Measurements from ENCODE around the gene TMEM72. TPM values are rescaled to one million over a fixed set of nuclear protein-coding genes. Genes with fewer than 3 reads are reported as not detected.

Gene TMEM72
- total and polyA plus RNA-seq, 2 experiments from 2014 or later = not detected

DNA sequence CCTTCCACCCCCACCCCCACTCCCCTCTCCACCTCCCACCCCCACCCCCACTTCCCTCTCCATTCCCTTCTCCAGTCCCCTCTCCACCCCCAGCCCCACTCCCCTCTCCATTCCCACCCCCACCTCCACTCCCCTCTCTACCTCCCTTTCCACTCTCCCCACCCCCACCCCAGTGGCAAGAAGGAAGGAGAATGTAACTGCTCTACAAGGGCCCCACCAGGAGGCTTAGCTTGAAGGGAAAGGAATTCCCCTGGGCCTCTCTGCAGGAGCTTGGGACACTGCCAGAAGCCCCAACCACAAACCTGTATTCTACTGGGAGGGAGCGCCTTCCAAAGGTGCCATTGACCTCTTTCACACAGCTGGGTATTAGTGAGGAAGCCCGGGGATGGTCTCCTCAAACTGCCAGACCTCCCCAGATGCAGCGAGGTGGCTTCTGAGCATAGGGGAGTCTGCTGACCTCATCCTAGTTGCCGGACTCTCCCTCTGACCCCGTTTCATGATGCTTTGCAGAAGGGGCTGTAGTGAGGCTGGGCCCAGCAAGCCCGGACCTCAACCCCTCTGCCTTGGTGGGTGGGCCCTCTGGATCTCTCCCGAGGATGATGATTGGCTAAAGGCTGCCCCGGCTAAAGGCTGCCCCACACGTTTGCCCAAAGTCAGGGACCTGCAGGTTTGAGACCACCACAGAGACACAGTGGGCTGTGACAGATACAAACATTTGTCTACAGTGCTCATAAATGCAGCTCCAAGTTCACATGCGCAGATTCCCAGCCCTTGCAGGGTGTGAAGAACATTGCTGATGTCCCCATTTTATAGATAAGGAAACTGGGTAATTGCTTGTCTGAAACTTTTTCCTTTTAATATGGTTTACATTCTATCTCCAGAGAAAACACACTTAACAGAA, 64.5 kb downstream of the TMEM72 start:
- no peak overlapping the region for H3K27ac Mint-ChIP-seq
- peak overlapping the region; percentile 70 for H3K4me3 ChIP-seq
- no peaks in the 10 kb centered on the region for H3F3A ChIP-seq (replicated peaks; ENCODE audit: low read depth)
- DNase-seq (ENCODE audit: low spot score) (peak; percentile 78), ATAC-seq (peak; percentile 18)
- peak overlapping the region; percentile 78 for H3K4me2 ChIP-seq
- no peaks in the 10 kb centered on the region for H3K79me2 ChIP-seq (replicated peaks; ENCODE audit: insufficient read depth)
- H3K4me3 Mint-ChIP-seq = peak overlapping the region; percentile 63
- H4K20me1 ChIP-seq (replicated peaks; ENCODE audit: insufficient read depth) = no peaks in the 10 kb centered on the region
- H3K27me3 Mint-ChIP-seq (ENCODE audit: insufficient read depth, low read depth, poor library complexity) = peaks cover 17% of the 10 kb centered on the region
- no peaks in the 10 kb centered on the region for H3K9me2 ChIP-seq (ENCODE audit: insufficient read depth)
- H3K27me3 ChIP-seq (ENCODE audit: insufficient read depth) = no peaks in the 10 kb centered on the region
- 0 out of 2 replicates have a peak overlapping the region, but pooled peaks have one; percentile 59 for H2AFZ ChIP-seq
- no peaks in the 10 kb centered on the region for H3K36me3 ChIP-seq (ENCODE audit: insufficient read depth)
- peaks cover 16% of the 10 kb centered on the region for H3K36me3 Mint-ChIP-seq (ENCODE audit: low read depth)
- TF ChIP-seq, protein P1, sequence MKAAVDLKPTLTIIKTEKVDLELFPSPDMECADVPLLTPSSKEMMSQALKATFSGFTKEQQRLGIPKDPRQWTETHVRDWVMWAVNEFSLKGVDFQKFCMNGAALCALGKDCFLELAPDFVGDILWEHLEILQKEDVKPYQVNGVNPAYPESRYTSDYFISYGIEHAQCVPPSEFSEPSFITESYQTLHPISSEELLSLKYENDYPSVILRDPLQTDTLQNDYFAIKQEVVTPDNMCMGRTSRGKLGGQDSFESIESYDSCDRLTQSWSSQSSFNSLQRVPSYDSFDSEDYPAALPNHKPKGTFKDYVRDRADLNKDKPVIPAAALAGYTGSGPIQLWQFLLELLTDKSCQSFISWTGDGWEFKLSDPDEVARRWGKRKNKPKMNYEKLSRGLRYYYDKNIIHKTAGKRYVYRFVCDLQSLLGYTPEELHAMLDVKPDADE (IDR thresholded peaks at IDR 0.05) = no peak
- TF ChIP-seq, protein P2, sequence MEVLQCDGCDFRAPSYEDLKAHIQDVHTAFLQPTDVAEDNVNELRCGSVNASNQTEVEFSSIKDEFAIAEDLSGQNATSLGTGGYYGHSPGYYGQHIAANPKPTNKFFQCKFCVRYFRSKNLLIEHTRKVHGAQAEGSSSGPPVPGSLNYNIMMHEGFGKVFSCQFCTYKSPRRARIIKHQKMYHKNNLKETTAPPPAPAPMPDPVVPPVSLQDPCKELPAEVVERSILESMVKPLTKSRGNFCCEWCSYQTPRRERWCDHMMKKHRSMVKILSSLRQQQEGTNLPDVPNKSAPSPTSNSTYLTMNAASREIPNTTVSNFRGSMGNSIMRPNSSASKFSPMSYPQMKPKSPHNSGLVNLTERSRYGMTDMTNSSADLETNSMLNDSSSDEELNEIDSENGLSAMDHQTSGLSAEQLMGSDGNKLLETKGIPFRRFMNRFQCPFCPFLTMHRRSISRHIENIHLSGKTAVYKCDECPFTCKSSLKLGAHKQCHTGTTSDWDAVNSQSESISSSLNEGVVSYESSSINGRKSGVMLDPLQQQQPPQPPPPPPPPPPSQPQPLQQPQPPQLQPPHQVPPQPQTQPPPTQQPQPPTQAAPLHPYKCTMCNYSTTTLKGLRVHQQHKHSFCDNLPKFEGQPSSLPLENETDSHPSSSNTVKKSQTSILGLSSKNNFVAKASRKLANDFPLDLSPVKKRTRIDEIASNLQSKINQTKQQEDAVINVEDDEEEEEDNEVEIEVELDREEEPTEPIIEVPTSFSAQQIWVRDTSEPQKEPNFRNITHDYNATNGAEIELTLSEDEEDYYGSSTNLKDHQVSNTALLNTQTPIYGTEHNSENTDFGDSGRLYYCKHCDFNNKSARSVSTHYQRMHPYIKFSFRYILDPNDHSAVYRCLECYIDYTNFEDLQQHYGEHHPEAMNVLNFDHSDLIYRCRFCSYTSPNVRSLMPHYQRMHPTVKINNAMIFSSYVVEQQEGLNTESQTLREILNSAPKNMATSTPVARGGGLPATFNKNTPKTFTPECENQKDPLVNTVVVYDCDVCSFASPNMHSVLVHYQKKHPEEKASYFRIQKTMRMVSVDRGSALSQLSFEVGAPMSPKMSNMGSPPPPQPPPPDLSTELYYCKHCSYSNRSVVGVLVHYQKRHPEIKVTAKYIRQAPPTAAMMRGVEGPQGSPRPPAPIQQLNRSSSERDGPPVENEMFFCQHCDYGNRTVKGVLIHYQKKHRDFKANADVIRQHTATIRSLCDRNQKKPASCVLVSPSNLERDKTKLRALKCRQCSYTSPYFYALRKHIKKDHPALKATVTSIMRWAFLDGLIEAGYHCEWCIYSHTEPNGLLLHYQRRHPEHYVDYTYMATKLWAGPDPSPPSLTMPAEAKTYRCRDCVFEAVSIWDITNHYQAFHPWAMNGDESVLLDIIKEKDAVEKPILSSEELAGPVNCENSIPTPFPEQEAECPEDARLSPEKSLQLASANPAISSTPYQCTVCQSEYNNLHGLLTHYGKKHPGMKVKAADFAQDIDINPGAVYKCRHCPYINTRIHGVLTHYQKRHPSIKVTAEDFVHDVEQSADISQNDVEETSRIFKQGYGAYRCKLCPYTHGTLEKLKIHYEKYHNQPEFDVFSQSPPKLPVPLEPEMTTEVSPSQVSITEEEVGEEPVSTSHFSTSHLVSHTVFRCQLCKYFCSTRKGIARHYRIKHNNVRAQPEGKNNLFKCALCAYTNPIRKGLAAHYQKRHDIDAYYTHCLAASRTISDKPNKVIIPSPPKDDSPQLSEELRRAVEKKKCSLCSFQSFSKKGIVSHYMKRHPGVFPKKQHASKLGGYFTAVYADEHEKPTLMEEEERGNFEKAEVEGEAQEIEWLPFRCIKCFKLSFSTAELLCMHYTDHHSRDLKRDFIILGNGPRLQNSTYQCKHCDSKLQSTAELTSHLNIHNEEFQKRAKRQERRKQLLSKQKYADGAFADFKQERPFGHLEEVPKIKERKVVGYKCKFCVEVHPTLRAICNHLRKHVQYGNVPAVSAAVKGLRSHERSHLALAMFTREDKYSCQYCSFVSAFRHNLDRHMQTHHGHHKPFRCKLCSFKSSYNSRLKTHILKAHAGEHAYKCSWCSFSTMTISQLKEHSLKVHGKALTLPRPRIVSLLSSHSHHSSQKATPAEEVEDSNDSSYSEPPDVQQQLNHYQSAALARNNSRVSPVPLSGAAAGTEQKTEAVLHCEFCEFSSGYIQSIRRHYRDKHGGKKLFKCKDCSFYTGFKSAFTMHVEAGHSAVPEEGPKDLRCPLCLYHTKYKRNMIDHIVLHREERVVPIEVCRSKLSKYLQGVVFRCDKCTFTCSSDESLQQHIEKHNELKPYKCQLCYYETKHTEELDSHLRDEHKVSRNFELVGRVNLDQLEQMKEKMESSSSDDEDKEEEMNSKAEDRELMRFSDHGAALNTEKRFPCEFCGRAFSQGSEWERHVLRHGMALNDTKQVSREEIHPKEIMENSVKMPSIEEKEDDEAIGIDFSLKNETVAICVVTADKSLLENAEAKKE (CRISPR knock-in tag; IDR thresholded peaks at IDR 0.05) = peak; percentile 61; the same call in 1 of the 2 replicates
- peaks cover 59% of the 10 kb centered on the region for H3K4me1 Mint-ChIP-seq
- H3K27ac ChIP-seq (ENCODE audit: low read depth) = peak overlapping the region; percentile 59; the same call in 1 of the 2 replicates
- H3K9me3 Mint-ChIP-seq = no peaks in the 10 kb centered on the region
- H3K4me1 ChIP-seq (ENCODE audit: insufficient read depth) = peaks cover 50% of the 10 kb centered on the region

All from GM23338 (cell line).